Mammary epithelial cell (primary cell): Measurements from ENCODE around the gene DCST2.

Experiments
- EZH2 ChIP-seq: IDR thresholded peaks from 2 replicates; pipeline ENCODE4 v1.6.1; 2012; ENCODE audit warnings: low read length, inconsistent platforms, borderline replicate concordance
- TF ChIP-seq, protein P1 (sequence below), 2 donors: IDR thresholded peaks in 1 of 2; conservative IDR thresholded peaks in 1 of 2; 2 replicates each; pipeline ENCODE4 v1.5.1; 2011 to 2012; ENCODE audit warnings: inconsistent platforms in 2 of 2, low read length in 2 of 2, mild to moderate bottlenecking in 2 of 2, control low read depth in 1 of 2, low read depth in 1 of 2; ENCODE audit not compliant: insufficient read depth in 1 of 2; ENCODE audit errors: extremely low read depth in 1 of 2

GRCh38 chr1:154993572-154994268, 39.9 kb downstream of the DCST2 start, which contains the start of gene LENEP:
- TF ChIP-seq, protein P1, sequence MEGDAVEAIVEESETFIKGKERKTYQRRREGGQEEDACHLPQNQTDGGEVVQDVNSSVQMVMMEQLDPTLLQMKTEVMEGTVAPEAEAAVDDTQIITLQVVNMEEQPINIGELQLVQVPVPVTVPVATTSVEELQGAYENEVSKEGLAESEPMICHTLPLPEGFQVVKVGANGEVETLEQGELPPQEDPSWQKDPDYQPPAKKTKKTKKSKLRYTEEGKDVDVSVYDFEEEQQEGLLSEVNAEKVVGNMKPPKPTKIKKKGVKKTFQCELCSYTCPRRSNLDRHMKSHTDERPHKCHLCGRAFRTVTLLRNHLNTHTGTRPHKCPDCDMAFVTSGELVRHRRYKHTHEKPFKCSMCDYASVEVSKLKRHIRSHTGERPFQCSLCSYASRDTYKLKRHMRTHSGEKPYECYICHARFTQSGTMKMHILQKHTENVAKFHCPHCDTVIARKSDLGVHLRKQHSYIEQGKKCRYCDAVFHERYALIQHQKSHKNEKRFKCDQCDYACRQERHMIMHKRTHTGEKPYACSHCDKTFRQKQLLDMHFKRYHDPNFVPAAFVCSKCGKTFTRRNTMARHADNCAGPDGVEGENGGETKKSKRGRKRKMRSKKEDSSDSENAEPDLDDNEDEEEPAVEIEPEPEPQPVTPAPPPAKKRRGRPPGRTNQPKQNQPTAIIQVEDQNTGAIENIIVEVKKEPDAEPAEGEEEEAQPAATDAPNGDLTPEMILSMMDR (conservative IDR thresholded peaks at IDR 0.05 in 1 of 2, IDR thresholded peaks at IDR 0.05 in 1 of 2; ENCODE audit: extremely low read depth in 1 of 2, insufficient read depth in 1 of 2, low read depth in 1 of 2, low read length in 2 of 2), result no peak
- TF ChIP-seq EZH2, result no peak
